ENCODE results near the gene B3GNT2.
A peak's percentile ranks its signal among the peaks of the same experiment; 100 is the strongest.
"Not testable (repeated sequence)": the region's sequence is repeated elsewhere in the genome, so short reads cannot be mapped to it uniquely, and the experiment has no call there.

The B3GNT2 gene

DNA sequence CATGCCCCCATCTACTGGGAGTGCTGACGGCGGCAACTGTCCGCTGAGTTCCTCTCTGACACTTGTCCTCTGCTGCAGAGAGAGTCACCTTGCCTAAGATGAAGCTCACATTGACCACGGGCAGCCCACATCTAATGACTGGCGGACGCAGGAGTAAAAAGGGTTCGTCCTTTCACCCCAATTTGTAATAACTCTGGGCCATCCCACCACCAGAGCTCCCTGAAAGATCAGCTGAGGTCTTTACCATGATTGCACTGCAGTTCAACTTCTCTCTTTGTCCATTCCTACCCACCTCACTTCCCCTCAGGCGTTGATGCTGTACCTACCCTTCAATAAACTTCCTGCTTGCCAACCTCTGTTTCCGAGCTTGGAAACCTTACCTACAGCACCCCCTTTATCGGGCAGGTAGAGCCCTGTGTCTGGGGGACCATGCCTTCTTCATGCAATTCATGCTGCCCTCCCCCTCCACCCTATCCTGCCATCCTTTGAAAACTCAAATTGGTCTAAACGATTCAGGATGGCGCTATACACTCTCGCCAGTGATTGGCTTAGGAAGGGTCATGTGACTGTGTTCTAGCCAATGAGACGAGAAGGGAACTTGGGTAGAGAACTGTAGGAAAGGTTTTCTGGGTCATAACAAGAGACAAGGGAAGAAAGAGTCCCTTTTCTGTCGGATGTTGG, 10.3 kb upstream of the B3GNT2 start:
- no peak for DNase-seq (ENCODE audit: low read depth)

DNA sequence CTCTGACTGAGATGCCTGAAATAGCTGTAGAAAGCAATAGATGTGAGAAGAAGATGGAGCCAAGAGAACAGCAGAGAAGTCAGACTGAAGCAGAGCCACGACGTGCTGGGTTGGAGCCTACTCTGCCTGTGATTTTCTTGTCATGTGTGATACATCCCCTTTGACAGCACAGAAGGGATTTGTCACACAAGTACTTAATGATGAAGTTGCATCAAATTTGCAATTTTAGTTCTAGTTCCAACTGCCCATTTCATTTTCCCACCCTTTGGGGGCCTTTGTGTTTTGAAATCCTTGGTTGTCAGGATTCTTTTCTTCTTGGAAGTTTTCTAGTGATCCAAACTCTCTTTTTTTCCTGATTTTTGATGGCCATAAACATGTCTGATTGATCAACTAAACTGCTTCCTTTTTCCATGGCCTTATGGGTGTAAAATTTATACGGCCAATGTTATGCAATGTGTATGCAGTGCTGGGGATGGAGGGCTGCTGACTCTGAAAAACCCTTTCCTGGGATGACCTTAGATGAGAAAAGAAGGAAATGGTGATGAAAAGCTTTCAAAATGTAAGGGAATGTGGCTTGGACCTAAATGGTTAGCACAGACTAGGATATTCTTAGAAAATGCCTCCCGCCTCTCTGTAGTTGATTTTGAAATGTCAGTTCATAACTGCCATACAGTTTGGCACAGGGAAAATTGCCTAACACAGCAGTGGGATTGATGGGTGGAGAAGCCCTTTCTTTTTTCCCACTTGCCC, 9.6 kb upstream of the B3GNT2 start:
- no peak for DNase-seq (ENCODE audit: low read depth)

DNA sequence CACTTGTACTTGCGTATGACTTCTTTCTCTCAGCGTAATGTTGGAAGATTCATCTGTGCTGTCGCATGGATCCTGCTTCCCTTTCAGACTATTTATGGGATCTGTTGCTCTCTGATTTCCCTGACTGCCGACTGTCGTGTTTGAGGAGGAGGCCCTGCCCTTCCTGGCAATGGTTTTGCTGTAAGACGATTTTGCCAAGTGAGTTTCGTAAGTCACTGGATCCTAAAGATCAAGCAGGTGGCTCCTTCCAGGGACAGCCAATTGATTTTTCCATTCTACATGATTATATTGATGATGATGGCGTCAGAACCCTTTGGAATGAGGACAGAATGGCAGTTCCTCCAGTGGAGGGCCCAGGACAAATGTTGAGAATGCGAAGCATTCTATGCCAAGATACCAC, 8.7 kb upstream of the B3GNT2 start:
- DNase-seq (ENCODE audit: low read depth), result no peak

DNA sequence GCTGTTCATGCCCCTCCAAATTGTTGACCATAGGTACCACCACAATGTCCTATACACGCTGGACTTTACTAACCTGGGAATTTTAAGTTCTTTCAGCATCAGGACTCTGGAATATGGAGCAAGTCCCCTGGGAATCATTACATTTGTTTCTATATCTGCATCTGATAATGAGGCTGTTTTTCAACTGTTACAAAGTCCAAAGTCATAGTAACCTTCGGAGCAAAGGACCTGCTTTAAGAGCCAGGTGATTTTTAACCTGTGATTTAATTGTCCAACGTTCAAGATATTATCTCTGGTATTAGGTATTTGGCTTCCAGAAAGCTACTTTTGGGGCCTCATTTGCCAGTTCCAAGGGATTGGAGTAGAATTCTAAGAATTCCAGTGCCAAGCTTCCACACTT, 7.5 kb upstream of the B3GNT2 start:
- DNase-seq (ENCODE audit: low read depth), result no peak

DNA sequence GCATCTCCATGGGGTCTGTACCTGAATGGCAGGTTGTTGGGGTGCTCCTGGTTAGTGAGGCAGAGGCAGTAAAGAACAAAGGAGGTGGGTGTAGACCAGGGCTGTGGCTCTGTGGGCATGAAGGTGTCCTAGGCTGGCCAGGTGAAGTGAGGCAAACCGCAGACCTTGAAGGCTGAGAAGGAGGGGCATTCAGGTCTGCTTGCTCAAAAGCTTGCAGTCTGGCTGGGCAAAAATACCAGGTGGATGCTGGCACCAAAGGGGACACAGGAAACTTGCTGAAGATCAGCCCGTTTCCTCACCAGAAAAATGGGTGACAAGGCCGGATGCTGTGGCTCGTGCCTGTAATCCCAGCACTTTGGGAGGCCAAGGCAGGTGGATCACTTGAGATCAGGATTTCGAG, 6.7 kb upstream of the B3GNT2 start:
- DNase-seq (ENCODE audit: low read depth), result no peak

DNA sequence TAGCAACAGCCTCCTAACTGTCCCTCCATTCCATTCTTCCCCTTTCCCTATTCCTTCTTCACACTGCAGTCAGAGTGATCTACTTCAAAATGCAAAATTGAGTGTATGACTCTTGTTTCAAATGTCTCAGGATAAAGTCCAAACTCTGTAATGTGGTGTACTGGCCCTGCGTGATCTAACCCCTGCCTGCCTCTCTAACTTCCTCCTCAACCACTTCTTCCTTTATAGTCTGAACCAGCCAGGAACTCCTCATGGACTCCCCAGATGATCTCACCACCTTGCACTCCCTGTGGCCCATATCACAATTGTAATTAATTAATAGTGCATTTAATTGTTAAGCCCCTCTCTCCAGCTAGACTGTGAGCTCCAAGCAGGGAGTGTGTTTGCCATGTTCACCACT, 3.1 kb upstream of the B3GNT2 start:
- DNase-seq (ENCODE audit: low read depth), result no peak

DNA sequence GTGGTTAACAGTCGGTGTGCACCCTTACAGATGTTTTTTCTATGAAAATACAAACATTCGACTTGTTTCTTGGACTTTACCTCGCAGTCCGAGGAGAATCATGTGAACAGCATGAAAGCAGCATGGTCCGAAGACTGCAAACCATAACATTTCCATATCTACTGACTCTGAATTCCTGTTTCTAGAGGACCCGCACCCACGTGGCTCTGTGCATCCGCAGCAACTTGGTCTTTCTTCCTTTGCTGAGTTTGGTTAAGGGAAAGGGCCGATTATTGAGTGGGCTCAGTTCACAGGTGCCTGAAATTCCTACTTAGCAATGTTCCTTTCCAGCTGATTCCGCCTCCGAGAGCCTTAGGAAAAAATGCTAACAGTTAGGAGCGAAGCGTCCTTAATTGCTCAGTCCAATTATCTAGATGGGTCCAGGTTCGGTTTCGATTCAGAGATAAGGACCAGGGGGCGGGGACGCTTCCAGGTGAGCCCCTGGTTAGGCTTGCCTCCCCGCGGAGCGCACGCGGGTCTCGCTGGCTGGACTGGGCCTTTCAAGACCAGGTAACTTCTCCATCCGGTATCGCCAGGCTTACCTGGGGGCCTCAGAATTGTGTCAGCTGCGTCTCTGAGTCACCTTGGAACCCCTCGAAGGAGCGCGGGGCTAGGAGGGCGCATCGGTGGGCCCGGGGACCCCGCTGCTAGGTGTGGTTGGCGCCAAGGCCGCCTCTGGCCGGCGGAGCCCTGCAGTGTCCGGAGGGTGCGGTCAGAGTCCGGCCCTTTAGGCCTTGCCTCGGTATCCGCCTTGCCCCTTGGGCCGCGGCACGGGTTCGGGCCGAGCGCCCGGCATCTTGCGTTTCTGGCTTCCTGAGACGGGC, 1.1 kb upstream of the B3GNT2 start:
- no peak for DNase-seq (ENCODE audit: low read depth)

DNA sequence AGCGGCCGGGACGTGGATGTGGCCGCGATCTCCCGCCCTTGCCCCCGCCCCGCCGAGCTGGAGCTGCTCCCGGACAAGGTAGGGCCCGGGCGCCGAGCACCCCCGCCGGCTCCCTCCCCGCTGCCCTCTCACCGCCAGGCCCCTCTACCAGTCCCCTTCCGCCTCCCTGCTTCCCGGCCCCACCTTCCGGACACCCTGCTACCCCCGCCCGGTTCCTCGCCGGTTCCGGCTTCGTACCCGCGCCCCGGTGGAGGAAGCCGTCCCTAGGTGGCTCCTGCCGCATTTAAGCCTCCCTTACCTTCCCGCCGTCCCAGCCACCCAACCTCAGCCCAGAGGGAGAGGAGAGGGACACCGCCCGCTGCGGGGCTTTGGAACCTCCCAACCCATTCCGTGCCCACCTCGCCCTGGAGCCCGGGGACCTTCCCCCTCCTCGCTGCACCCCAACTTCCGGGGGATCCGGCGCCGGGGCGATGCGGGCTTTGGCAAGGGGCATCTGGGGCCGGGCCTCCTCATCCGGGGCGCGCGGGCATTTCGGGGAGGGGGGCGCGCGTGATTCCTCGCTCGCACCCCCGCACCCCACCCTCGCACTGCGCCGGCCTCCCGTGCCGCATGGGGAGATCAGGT, 475 bp downstream of the B3GNT2 start:
- DNase-seq (ENCODE audit: low read depth), result peak; percentile 41

DNA sequence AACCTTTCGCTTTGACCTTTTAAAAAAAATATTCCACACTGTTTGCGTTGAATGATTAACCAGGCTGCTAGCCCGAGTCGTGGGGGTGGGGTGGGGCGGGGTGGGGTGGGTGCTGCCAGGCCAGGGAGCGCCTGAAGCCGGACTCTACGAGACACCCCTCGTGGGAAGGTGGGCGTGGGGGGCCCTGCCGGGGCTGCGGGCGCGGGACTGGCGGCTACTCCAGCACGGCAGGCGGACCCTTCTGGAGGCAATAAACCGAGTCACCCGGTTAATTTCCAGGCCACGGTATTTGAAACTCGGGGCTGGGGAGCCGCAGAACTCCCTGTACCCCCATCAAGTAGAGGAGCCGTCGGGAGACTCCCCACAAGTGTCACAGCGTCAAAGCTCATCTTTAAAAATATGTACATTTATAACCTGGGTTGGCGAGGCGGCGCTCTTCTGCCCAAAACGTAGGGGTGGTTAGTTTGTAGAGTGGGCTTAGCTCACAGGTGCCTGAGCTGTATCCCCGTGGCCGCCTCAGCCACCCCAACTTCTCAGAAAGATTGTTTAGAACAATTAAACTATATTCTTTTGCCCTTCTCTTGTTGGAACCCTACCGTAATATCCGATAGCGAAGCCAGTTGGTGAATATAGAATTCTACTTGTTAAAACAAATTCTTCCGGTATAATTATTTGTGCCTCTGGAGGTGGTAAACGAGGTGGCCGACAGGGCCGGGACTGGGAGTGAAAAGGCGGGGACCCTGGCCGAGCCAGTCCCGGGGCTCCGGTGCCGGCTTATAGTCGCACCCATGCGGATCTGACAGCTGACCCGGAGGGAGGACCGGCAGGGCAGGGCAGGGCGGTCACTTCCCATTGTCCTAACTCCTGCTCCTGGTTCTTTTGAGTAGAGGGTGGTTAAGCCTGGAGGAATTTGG, 1.4 kb downstream of the B3GNT2 start:
- no peak for DNase-seq (ENCODE audit: low read depth)

DNA sequence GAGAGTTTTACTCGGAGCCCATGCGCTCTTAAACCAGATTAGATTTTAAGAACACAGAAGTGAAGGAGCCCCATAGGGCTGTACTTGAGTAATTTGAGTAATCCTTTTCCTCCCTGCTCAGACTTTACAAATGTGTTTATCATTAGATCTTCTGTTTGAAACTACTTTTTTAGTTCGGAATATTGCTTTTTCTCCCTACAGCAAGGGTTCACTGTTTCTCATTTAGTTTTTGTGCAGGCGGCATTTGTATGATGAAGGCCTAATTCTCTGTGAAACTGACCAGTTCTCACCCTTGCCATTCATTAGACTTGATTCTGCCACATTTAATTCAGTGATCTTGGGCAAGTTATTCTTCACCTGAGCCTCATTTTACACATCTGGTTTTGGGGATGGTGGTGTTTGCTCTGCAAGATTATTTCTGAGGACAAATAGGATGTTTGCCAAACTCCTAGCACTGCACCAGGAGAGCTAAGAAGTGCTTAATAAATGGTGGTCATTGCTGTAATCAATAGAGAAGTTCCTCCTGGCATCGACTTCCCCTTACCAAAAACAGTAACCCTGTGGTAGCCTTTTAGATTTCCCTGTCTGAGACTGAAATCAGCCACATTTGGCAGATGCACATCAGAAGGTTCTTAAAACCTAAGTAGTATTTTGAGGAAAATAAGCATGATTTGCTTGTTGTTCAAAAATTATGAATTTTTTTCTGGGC, 2.2 kb downstream of the B3GNT2 start:
- no peak for DNase-seq (ENCODE audit: low read depth)

DNA sequence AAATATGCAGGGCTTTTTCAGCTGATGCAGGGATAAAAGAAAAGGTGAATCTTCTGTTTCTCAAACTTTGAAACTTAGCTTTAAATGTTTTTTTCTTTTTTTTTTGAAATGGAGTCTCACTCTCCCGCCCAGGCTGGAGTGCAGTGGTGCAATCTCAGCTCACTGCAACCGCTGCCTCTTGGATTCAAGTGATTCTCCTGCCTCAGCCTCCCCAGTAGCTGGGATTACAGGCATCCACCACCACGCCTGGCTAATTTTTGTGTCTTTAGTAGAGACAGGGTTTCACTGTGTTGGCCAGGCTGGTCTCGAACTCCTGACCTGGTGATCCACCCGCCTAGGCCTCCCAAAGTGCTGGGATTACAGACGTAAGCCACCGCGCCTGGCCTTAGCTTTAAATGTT, 2.9 kb downstream of the B3GNT2 start:
- not testable (repeated sequence) for DNase-seq (ENCODE audit: low read depth)

DNA sequence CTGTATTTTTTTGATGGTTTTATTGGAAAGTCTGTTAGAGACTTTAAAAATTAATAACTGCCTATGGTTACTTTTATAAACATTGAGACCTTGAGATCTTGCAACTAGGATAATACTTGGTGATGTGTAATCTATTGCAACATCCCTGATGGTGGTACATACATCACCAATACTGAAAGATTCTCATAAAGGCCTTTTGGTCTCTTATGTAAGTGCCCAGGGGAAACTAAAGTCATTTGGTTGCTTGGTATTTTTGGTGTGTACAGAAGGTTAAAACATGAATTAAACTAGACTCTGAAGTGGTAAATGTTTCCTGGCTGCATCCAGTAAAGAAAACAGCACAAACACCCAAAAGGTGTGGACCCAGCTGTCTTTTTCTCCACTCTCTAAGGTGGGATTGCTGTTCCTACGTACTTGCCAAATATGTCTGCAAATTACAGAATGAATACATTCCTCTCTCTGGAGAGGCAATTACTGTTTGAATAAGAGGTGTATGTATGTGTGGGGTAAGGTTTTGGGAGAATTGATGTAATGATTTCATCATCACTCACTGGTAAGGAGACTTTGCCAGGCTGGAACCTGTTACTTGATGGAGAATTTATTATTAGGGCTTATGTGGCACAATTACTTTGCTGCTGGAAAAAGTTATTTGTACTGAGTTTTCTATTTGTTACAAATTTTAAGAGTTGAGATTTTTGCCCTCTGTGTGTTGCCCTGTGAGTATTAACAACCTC, 3.6 kb downstream of the B3GNT2 start:
- no peak for DNase-seq (ENCODE audit: low read depth)

DNA sequence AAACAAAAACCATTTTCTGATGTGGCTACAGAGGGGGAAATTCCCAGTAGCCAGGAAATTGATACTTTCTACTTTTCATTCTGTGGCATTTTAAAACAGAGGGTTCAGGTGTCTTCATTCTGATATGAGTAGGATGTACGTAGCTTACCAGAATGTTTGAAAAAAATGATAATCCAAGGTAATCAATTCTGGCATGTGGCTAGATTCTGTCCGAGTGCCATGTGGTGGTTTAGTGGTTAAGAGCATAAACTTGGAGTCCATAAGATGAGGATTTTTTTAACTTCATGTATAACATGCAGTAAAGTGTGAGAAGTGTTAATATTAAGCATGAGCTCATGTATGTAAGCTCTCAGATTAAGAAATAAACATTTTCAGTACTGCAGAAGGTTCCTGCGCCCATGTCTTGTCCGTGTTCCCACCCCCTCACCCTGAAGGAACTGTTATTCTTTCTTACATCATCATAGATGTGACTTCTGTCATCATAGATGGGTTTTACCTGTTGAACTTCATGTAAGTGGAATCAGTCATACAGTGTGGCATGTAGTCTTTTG, 4.5 kb downstream of the B3GNT2 start:
- no peak for DNase-seq (ENCODE audit: low read depth)

DNA sequence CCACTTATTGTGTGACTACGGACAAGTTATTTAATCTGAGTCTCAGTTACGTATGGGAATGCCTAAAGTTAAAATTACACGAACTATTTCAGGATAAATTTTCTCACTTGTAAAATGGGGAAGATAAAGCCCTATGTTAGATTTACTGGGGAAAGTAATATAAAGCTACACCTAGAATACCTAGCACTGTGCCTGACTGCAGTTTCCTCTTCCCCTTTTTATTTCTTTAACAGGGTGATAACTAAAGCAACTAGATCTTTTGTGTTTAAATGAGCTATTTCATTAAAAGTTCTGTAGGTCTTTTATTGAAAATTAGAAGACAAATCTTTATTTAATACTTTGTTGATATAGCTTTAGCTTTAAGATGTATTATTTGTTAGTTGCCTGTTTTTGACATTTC, 5.0 kb downstream of the B3GNT2 start:
- no peak for DNase-seq (ENCODE audit: low read depth)

DNA sequence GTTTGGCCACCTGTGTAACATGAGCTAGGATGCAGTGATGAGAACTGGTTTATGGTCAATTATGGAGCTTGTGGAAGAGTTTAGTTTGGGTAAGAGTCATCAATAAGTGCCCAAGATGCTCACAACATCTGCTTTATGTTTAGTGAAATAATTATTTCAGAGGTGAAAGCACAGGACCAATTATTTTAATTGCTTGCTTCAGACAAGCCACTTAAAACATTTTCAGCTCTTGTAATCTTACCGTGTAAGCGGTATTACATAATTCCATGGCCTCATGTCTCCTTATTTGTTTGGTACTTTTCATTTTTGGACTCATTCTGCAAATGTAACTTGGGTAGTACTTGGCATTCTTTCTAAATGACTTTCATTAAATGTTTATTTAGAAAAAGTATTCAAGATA, 5.4 kb downstream of the B3GNT2 start:
- no peak for DNase-seq (ENCODE audit: low read depth)

DNA sequence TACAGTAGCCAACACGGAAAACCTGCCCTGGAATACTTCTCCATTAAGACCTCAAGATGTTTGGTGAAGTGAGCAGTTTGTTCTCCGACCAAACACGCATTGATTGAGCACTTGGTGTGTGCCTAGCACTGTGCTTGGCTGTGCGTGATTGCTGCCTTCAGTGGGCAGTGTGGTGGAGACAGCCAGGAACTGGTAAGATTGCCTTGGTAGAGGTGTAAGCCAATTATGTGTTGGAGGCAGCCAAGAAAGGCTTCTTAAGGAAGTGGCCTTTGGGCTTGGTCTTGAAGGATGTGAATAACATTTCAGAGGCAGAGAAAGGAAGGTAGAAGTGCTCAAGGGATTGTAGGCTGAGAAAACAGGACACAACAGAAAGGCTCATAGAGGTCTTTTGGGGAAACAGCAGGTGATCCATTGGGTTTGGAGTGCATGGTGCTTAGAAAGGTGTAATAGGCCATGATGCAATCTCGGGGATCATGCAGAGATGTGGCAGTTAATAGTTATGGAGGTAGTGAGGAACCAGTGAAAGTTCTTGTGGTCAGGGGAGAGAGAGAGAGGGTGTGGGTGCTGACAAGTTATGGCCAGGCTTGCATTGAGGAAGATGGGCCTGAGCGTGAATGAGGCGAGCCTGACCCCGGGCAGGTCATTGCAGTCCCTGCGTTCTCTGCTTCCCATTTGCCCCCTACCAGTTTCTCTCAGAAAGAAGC, 6.3 kb downstream of the B3GNT2 start:
- DNase-seq (ENCODE audit: low read depth), result no peak

DNA sequence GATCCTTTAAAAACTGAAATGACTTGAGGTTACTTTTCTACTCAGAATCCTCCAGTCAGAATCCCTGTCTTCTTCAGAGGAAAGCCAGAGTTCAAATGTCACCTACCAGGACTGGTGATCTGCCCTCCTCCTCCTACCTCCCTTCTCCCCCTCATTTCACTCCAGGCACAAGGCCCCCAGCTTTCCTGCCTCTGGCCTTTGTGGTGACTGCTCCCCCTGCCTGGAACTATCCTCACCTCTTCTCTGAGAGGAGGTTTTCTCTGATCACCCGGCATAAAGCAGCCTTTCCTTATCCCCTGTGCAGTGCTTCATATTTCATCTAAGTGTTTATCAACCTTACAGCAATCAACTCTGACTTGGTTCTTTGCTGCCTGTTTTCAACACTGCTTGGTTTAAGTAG, 6.8 kb downstream of the B3GNT2 start:
- no peak for DNase-seq (ENCODE audit: low read depth)

DNA sequence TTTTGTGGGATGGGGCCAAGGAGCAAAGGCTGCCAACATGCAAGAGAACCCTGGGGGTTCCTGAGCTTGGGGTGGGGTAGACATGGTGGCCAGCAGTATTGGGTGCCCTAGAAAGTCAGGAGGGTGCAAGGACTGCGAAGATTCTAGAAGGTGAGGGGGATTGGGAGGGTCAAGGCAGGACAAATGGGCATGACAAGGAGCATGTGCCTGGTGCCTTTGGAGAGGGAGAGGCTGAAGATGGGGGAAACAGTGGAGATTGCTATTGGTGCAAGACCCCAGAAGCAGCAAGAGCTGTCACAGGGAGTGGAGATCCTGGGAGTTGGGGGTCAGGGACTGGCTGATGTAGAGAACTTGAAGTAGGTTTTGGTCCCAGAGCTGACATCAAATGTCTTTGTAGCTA, 7.5 kb downstream of the B3GNT2 start:
- DNase-seq (ENCODE audit: low read depth), result no peak

DNA sequence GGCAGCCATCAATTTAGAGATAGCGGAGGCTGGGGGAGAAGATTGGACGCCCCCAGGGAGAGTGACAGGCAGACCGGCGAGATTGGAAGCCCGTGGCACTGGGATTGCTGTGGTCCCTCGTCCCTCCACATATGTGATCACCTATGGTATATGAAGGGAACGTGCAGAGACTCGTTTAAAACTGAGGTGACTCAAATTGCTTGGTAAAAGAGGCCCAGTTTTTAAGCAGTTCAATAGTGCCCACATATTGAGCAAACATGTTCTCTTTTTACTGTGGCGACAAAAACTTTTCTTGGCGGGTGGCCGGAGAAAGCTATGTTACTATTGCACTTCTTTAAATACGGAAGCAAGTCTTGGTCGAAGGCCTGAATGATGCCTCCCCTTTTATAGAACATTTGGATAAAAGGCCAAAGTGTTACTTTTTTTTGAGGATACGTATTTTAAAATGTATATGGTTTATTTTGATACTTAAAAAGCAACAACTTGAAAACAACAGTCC, 9.1 kb downstream of the B3GNT2 start:
- no peak for DNase-seq (ENCODE audit: low read depth)
